H1 (cell line): ENCODE measurements around the gene MMS22L. TPM values are rescaled to one million over a fixed set of nuclear protein-coding genes. Genes with fewer than 3 reads are reported as not detected.

ENCODE experiments used
- CREB1 ChIP-seq: IDR thresholded peaks from 2 replicates; pipeline ENCODE4 v1.6.1; 2012; ENCODE audit warnings: inconsistent platforms
- FOSL1 ChIP-seq: IDR thresholded peaks from 2 replicates; pipeline ENCODE4 v1.6.1; 2011; ENCODE audit warnings: mild to moderate bottlenecking, low read depth, low read length, moderate library complexity; ENCODE audit not compliant: insufficient read depth
- GTF2F1 ChIP-seq: IDR thresholded peaks from 2 replicates; pipeline ENCODE4 v1.6.1; 2012; ENCODE audit warnings: low read depth, low read length, improper control_type of control experiment, borderline replicate concordance
- JUND ChIP-seq: IDR thresholded peaks from 2 replicates; pipeline ENCODE4 v1.6.1; 2011; ENCODE audit warnings: mild to moderate bottlenecking, improper control_type of control experiment, low read length
- KDM4A ChIP-seq: IDR thresholded peaks from one replicate; pipeline ENCODE4 v1.7.1; 2012; ENCODE audit warnings: low read depth, mild to moderate bottlenecking, moderate library complexity, low read length, inconsistent platforms; ENCODE audit not compliant: severe bottlenecking
- TAF1 ChIP-seq: IDR thresholded peaks from 2 replicates; pipeline ENCODE4 v1.6.1; 2011; ENCODE audit warnings: mild to moderate bottlenecking, low read depth, low read length
- TCF12 ChIP-seq: IDR thresholded peaks from 2 replicates; pipeline ENCODE4 v1.6.1; 2011; ENCODE audit warnings: low read depth, mild to moderate bottlenecking, low read length
- polyA plus RNA-seq, 7 experiments: library from polyadenylated mRNA; depleted of rRNA in 3 of 7; stranded (reverse) in 5 of 7; unstranded in 2 of 7; fragments of >200 nt in 5 of 7; fragments of 200-250 nt in 2 of 7; gene quantifications; 1 replicate in 5 of 7; 2 replicates in 1 of 7; 4 replicates in 1 of 7; pipeline versions ENCODE4 v1.2.1 to v1.2.3, GENCODE V29; 2011 to 2013; ENCODE audit warnings: missing spikeins in 2 of 7, mixed read lengths in 2 of 7
- total RNA-seq: library from RNA; stranded (reverse); fragmentation: NEBNext Ultra II Directional; extraction: Animal tissue kit (Norgen Biotek cat#: 25700); gene quantifications from 2 replicates; pipeline ENCODE4 v1.2.1, GENCODE V29; 2021
- TF ChIP-seq, protein P1 (sequence below): fragments of 300-600 bp; sonication (generic); IDR thresholded peaks from 2 replicates; pipeline ENCODE4 v1.7.1; 2012; ENCODE audit warnings: low read length, moderate library complexity, mild to moderate bottlenecking, inconsistent platforms; ENCODE audit not compliant: insufficient replicate concordance

Gene MMS22L
- total and polyA plus RNA-seq, 2 of the 8 experiments (the other 6 are each of a cell fraction or from before 2014, with no cell fraction given): 11.1 to 32.6 TPM

GRCh38 chr6:97174471-97174870 lies 108.5 kb downstream of the MMS22L start (continued):
- TF ChIP-seq FOSL1 (no peak), KDM4A (no peak), CREB1 (no peak), GTF2F1 (no peak), TCF12 (no peak), TAF1 (no peak), JUND (no peak)
- TF ChIP-seq, protein P1, sequence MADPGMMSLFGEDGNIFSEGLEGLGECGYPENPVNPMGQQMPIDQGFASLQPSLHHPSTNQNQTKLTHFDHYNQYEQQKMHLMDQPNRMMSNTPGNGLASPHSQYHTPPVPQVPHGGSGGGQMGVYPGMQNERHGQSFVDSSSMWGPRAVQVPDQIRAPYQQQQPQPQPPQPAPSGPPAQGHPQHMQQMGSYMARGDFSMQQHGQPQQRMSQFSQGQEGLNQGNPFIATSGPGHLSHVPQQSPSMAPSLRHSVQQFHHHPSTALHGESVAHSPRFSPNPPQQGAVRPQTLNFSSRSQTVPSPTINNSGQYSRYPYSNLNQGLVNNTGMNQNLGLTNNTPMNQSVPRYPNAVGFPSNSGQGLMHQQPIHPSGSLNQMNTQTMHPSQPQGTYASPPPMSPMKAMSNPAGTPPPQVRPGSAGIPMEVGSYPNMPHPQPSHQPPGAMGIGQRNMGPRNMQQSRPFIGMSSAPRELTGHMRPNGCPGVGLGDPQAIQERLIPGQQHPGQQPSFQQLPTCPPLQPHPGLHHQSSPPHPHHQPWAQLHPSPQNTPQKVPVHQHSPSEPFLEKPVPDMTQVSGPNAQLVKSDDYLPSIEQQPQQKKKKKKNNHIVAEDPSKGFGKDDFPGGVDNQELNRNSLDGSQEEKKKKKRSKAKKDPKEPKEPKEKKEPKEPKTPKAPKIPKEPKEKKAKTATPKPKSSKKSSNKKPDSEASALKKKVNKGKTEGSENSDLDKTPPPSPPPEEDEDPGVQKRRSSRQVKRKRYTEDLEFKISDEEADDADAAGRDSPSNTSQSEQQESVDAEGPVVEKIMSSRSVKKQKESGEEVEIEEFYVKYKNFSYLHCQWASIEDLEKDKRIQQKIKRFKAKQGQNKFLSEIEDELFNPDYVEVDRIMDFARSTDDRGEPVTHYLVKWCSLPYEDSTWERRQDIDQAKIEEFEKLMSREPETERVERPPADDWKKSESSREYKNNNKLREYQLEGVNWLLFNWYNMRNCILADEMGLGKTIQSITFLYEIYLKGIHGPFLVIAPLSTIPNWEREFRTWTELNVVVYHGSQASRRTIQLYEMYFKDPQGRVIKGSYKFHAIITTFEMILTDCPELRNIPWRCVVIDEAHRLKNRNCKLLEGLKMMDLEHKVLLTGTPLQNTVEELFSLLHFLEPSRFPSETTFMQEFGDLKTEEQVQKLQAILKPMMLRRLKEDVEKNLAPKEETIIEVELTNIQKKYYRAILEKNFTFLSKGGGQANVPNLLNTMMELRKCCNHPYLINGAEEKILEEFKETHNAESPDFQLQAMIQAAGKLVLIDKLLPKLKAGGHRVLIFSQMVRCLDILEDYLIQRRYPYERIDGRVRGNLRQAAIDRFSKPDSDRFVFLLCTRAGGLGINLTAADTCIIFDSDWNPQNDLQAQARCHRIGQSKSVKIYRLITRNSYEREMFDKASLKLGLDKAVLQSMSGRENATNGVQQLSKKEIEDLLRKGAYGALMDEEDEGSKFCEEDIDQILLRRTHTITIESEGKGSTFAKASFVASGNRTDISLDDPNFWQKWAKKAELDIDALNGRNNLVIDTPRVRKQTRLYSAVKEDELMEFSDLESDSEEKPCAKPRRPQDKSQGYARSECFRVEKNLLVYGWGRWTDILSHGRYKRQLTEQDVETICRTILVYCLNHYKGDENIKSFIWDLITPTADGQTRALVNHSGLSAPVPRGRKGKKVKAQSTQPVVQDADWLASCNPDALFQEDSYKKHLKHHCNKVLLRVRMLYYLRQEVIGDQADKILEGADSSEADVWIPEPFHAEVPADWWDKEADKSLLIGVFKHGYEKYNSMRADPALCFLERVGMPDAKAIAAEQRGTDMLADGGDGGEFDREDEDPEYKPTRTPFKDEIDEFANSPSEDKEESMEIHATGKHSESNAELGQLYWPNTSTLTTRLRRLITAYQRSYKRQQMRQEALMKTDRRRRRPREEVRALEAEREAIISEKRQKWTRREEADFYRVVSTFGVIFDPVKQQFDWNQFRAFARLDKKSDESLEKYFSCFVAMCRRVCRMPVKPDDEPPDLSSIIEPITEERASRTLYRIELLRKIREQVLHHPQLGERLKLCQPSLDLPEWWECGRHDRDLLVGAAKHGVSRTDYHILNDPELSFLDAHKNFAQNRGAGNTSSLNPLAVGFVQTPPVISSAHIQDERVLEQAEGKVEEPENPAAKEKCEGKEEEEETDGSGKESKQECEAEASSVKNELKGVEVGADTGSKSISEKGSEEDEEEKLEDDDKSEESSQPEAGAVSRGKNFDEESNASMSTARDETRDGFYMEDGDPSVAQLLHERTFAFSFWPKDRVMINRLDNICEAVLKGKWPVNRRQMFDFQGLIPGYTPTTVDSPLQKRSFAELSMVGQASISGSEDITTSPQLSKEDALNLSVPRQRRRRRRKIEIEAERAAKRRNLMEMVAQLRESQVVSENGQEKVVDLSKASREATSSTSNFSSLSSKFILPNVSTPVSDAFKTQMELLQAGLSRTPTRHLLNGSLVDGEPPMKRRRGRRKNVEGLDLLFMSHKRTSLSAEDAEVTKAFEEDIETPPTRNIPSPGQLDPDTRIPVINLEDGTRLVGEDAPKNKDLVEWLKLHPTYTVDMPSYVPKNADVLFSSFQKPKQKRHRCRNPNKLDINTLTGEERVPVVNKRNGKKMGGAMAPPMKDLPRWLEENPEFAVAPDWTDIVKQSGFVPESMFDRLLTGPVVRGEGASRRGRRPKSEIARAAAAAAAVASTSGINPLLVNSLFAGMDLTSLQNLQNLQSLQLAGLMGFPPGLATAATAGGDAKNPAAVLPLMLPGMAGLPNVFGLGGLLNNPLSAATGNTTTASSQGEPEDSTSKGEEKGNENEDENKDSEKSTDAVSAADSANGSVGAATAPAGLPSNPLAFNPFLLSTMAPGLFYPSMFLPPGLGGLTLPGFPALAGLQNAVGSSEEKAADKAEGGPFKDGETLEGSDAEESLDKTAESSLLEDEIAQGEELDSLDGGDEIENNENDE: no peak
